GM23338 (cell line): Measurements from ENCODE around the gene TYK2. TPM values are rescaled to one million over a fixed set of nuclear protein-coding genes. Genes with fewer than 3 reads are reported as not detected.

Experiments
- ATAC-seq: fragments of 200-7000 bp; cut with Tn5 transposase; 3 replicates; pipeline ENCODE4 v1.9.1; 2020
- DNase-seq: peaks from one replicate; pipeline ENCODE4 v3.0.0-alpha.2; 2015; ENCODE audit warnings: low spot score
- H2AFZ ChIP-seq: fragments of 200-600 bp; sonication (generic); 2 replicates; pipeline ENCODE4 v1.8.0; 2016; ENCODE audit warnings: antibody characterized with exemption, mild to moderate bottlenecking, moderate library complexity
- H3F3A ChIP-seq: fragments of 200-600 bp; sonication (generic); replicated peaks from 2 replicates; pipeline ENCODE4 v1.8.0; 2017; ENCODE audit warnings: antibody characterized with exemption, mixed run types, low read depth
- H3K27ac ChIP-seq: fragments of 200-600 bp; sonication (generic); 2 replicates; pipeline ENCODE4 v1.6.1; 2016; ENCODE audit warnings: low read depth
- H3K27me3 ChIP-seq: fragments of 200-600 bp; sonication (generic); 2 replicates; pipeline ENCODE4 v1.8.0; 2016; ENCODE audit warnings: mild to moderate bottlenecking, mixed run types, moderate library complexity; ENCODE audit not compliant: insufficient read depth
- H3K36me3 ChIP-seq: fragments of 200-600 bp; sonication (generic); 2 replicates; pipeline ENCODE4 v1.8.0; 2016; ENCODE audit warnings: mild to moderate bottlenecking; ENCODE audit not compliant: insufficient read depth
- H3K4me1 ChIP-seq: fragments of 200-600 bp; sonication (generic); 2 replicates; pipeline ENCODE4 v1.8.0; 2016; ENCODE audit warnings: mild to moderate bottlenecking, moderate library complexity; ENCODE audit not compliant: insufficient read depth
- H3K4me2 ChIP-seq: fragments of 200-600 bp; sonication (generic); 2 replicates; pipeline ENCODE4 v1.7.1; 2017; ENCODE audit warnings: mixed run types
- H3K4me3 ChIP-seq: fragments of 200-600 bp; sonication (generic); 2 replicates; pipeline ENCODE4 v1.6.1; 2016; ENCODE audit warnings: mixed run types
- H3K79me2 ChIP-seq: fragments of 200-600 bp; sonication (generic); replicated peaks from 2 replicates; pipeline ENCODE4 v1.8.0; 2017; ENCODE audit warnings: mild to moderate bottlenecking; ENCODE audit not compliant: insufficient read depth
- H3K9me2 ChIP-seq: fragments of 200-600 bp; sonication (generic); 2 replicates; pipeline ENCODE4 v1.8.0; 2017; ENCODE audit not compliant: insufficient read depth
- H4K20me1 ChIP-seq: fragments of 200-600 bp; sonication (generic); replicated peaks from 2 replicates; pipeline ENCODE4 v1.8.0; 2017; ENCODE audit warnings: mild to moderate bottlenecking; ENCODE audit not compliant: insufficient read depth
- H3K27ac Mint-ChIP-seq: 2 replicates; pipeline ENCODE4 v1.8.0; 2020; ENCODE audit warnings: inconsistent platforms, mild to moderate bottlenecking, moderate library complexity, mixed read lengths
- H3K27me3 Mint-ChIP-seq: 3 replicates; pipeline ENCODE4 v1.8.0; 2022; ENCODE audit warnings: low read depth, mild to moderate bottlenecking, moderate library complexity, mixed read lengths, inconsistent platforms; ENCODE audit not compliant: insufficient read depth, poor library complexity
- H3K36me3 Mint-ChIP-seq: 3 replicates; pipeline ENCODE4 v1.8.0; 2021; ENCODE audit warnings: low read depth, mild to moderate bottlenecking, inconsistent platforms, moderate library complexity, mixed read lengths
- H3K4me1 Mint-ChIP-seq: 3 replicates; pipeline ENCODE4 v1.8.0; 2020; ENCODE audit warnings: mild to moderate bottlenecking, inconsistent platforms, mixed read lengths
- H3K4me3 Mint-ChIP-seq: 3 replicates; pipeline ENCODE4 v1.8.0; 2021; ENCODE audit warnings: moderate library complexity, mild to moderate bottlenecking, inconsistent platforms, mixed read lengths
- H3K9me3 Mint-ChIP-seq: 3 replicates; pipeline ENCODE4 v1.8.0; 2020; ENCODE audit warnings: moderate library complexity, mild to moderate bottlenecking, inconsistent platforms, mixed read lengths
- CREB1 ChIP-seq: fragments of 250-450 bp; sonication (Bioruptor Pico); IDR thresholded peaks from 2 replicates; pipeline ENCODE4 v1.5.0; 2020; ENCODE audit warnings: low read depth, mild to moderate bottlenecking, moderate library complexity
- CTCF ChIP-seq, 2 experiments: fragments of 200-600 bp in 1 of 2; sonication (generic) in 1 of 2; conservative IDR thresholded peaks; 2 replicates each; pipeline versions ENCODE4 v1.5.1 to v1.6.1; 2016 to 2017; ENCODE audit warnings: antibody characterized with exemption in 2 of 2, low read depth in 2 of 2, mild to moderate bottlenecking in 2 of 2, moderate library complexity in 1 of 2
- ETS1 ChIP-seq: IDR thresholded peaks from 2 replicates; pipeline ENCODE4 v1.6.1; 2016; ENCODE audit warnings: antibody characterized with exemption
- EZH2 ChIP-seq: fragments of 200-600 bp; sonication (generic); IDR thresholded peaks from one replicate; pipeline ENCODE4 v1.8.0; 2017; ENCODE audit warnings: antibody characterized with exemption, mild to moderate bottlenecking, low read depth; ENCODE audit not compliant: unreplicated experiment
- EZH2phosphoT487 ChIP-seq: fragments of 200-600 bp; sonication (generic); IDR thresholded peaks from one replicate; pipeline ENCODE4 v1.8.1; 2018; ENCODE audit warnings: antibody characterized with exemption; ENCODE audit not compliant: unreplicated experiment
- JUNB ChIP-seq: IDR thresholded peaks from one replicate; pipeline ENCODE4 v1.6.1; 2016; ENCODE audit warnings: antibody characterized with exemption; ENCODE audit not compliant: unreplicated experiment
- NANOG ChIP-seq: IDR thresholded peaks from 2 replicates; pipeline ENCODE4 v1.6.1; 2016; ENCODE audit warnings: antibody characterized with exemption, borderline replicate concordance
- POLR2AphosphoS5 ChIP-seq: IDR thresholded peaks from 2 replicates; pipeline ENCODE4 v1.6.1; 2016; ENCODE audit warnings: antibody characterized with exemption, low read depth
- REST ChIP-seq: IDR thresholded peaks from one replicate; pipeline ENCODE4 v1.6.1; 2018; ENCODE audit warnings: antibody characterized with exemption; ENCODE audit not compliant: unreplicated experiment
- STAT1 ChIP-seq: IDR thresholded peaks from one replicate; pipeline ENCODE4 v1.6.1; 2016; ENCODE audit warnings: antibody characterized with exemption; ENCODE audit not compliant: unreplicated experiment
- ZNF114 ChIP-seq: fragments of 250-450 bp; sonication (Bioruptor Pico); IDR thresholded peaks from 2 replicates; pipeline ENCODE4 v1.5.0; 2020; ENCODE audit warnings: mild to moderate bottlenecking, moderate library complexity
- ZNF331 ChIP-seq: fragments of 250-450 bp; sonication (Bioruptor Pico); IDR thresholded peaks from 2 replicates; pipeline ENCODE4 v1.5.0; 2020; ENCODE audit warnings: low read depth, mild to moderate bottlenecking, moderate library complexity
- ZNF462 ChIP-seq: fragments of 250-450 bp; sonication (Bioruptor Pico); IDR thresholded peaks from 2 replicates; pipeline ENCODE4 v1.5.0; 2020; ENCODE audit warnings: mild to moderate bottlenecking, moderate library complexity
- polyA plus RNA-seq: library from polyadenylated mRNA; unstranded; fragments of >200 nt; fragmentation: Nextera tagmentation; extraction: Ambion mirVana; gene quantifications from 2 replicates; pipeline ENCODE4 v1.2.1, GENCODE V29; 2016
- total RNA-seq: library from RNA; depleted of rRNA; stranded (reverse); fragments of >200 nt; shearing (Covaris generic); gene quantifications from 2 replicates; pipeline ENCODE4 v1.2.3, GENCODE V29; 2014

TYK2 gene
- total and polyA plus RNA-seq, 2 experiments from 2014 or later: 29.1 to 30.7 TPM

GRCh38 chr19:10325732-10326131, 54.6 kb downstream of the TYK2 start:
- no peaks in the 10 kb centered on the region for H3K27me3 ChIP-seq
- Mint-ChIP-seq H3K27me3 (no peaks in the 10 kb centered on the region), H3K27ac (no peak overlapping the region), H3K36me3 (peaks cover 69% of the 10 kb centered on the region), H3K4me3 (no peak overlapping the region), H3K9me3 (no peaks in the 10 kb centered on the region), H3K4me1 (no peaks in the 10 kb centered on the region)
- H3K36me3 ChIP-seq: peaks cover 27% of the 10 kb centered on the region; the same call in 1 of the 2 replicates
- DNase-seq (no peak), ATAC-seq (no peak)
- H3K4me3 ChIP-seq: no peak overlapping the region
- no peaks in the 10 kb centered on the region for H3K4me1 ChIP-seq
- no peak overlapping the region for H2AFZ ChIP-seq
- peaks cover 17% of the 10 kb centered on the region for H4K20me1 ChIP-seq
- TF ChIP-seq NANOG (no peak), EZH2phosphoT487 (no peak), ZNF331 (CRISPR knock-in tag) (no peak), ZNF114 (CRISPR knock-in tag) (no peak), ZNF462 (CRISPR knock-in tag) (no peak), STAT1 (no peak), EZH2 (no peak), CREB1 (CRISPR knock-in tag) (no peak), POLR2AphosphoS5 (no peak), CTCF (conservative IDR thresholded peaks at IDR 0.05; ENCODE audit: low read depth in 2 of 2) (no peak), ETS1 (no peak), JUNB (no peak), REST (no peak)
- H3K4me2 ChIP-seq: no peak overlapping the region
- H3K79me2 ChIP-seq: peaks cover 11% of the 10 kb centered on the region
- no peak overlapping the region for H3K27ac ChIP-seq
- no peaks in the 10 kb centered on the region for H3K9me2 ChIP-seq
- H3F3A ChIP-seq: no peaks in the 10 kb centered on the region; the same call in 1 of the 2 replicates
